ENCODE measurements around the gene DESI2.
"Not testable (repeated sequence)": the region's sequence is repeated elsewhere in the genome, so short reads cannot be mapped to it uniquely, and the experiment has no call there.

Gene DESI2

DNA sequence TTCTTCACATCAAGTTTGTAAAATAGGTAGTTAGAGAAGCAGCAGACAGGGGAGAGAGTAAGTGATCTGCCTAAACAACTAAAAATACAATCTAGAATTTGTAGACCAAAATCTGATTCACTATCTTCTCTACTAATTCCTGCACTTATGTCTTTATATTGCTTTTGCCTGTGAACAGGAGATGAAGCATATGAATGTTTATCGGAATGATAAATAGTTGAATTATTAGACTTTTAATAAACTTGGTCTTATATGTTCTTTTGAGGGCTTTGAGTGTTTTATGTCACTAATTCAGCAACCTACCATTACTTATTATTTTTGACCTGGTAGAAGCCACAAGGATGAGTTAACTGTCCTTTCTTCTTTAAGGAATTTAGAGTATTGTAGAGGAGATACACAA lies 2.3 kb downstream of the DESI2 start:
- DNase-seq: no peak

DNA sequence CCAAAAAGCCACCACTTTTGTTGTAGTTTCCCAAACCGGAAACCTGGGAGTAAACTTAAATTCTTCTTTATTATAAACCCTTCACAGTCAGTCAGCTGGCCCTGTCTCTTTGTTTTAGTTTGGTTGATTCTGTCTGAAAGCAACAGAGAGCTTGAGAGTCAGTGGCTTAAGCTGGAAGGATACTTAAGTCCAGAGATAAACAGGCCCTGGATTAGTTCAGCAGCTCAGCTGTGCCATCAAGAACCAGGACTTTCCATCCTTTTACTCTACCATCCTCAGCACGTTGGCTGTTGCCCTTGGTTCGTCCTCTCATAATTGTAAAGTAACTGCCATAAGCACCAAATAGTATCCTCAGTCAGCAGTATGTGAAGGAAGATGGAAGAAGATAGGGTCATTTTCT lies 4.5 kb downstream of the DESI2 start:
- DNase-seq: no peak

DNA sequence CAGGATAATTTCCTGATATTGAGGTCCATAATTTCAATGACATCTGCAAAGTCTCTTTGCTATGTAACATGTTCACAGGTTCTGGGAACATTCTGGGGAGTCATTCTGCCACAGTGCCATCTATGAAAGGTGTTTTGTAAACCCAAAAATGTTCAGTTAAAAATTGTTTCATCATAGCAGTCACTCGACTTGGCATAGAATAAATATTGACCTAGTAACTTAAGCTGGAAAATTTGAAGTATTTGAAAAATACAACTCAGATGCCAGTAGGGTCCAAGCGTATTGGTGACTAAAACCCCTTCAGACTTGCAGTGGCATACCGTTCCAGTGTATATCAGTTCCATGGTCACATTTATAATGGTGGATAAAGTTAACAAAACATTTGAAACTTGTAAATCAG lies 6.8 kb downstream of the DESI2 start:
- no peak for DNase-seq

DNA sequence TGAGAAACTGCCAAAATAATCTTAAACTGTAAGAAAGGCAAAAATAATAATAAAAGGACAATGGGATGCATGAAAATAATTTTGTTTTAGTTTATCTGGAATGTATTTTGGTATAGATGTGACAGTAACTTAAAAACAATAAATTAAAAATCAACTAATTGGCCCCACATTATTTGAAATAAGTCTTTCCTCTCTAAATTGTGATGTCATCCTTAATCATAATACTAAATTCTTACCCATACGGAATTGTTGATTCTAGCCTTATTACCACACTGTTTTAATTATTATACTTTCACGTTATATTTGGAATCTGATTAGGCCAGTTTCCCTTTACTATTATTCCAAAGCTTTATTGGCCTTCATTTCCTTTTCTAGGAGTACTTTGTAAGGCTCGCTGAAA lies 7.7 kb downstream of the DESI2 start:
- DNase-seq: no peak

DNA sequence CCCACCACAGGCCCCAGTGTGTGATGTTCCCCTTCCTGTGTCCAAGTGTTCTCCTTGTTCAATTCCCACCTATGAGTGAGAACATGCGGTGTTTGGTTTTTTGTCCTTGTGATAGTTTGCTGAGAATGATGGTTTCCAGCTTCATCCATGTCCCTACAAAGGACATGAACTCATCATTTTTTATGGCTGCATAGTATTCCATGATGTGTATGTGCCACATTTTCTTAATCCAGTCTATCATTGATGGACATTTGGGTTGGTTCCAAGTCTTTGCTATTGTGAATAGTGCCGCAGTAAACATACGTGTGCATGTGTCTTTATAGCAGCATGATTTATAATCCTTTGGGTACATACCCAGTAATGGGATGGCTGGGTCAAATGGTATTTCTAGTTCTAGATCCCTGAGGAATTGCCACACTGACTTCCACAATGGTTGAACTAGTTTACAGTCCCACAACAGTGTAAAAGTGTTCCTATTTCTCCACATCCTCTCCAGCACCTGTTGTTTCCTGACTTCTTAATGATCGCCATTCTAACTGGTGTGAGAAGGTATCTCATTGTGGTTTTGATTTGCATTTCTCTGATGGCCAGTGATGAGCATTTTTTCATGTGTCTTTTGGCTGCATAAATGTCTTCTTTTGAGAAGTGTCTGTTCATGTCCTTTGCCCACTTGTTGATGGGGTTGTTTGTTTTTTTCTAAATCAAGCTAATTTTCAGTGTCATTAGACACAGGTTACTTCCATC lies 8.8 kb downstream of the DESI2 start:
- DNase-seq: not testable (repeated sequence)

DNA sequence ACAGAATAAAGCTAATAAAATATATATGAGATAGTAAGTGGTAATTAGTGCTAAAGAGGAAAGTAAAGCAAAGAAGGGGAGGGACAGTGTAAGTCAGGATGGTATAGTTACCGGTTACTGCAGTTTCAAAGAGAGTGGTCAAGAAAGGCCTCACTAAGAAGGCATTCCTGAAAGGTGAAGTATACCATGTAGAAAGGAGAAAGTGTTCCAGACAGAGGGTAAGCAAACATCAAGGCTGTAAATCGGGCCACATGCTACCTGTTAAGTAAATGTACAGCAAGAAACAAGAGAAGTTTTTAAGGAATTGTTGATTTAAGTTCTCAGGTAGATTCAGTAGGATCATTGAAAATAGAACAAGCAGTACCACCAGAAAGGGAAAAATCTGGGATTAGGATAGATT lies 9.7 kb downstream of the DESI2 start:
- no peak for DNase-seq

DNA sequence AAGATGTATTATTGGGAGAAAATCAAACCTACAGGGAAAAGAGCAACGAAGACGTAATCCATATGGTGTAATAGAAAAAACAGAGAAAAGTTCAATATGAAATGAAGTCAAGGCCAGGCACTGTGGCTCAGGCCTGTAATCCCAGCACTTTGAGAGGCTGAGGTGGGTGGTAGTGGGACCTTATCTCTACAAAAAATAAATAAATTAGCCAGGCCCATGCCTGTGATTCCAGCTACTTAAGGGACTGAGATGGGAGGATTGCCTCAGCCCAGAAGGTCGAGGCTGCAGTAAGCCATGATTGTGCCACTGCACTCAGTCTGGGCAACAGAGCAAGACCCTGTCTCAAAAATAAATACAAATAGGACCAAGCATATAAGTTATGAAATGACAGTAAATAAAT lies 11.4 kb downstream of the DESI2 start:
- DNase-seq: no peak

DNA sequence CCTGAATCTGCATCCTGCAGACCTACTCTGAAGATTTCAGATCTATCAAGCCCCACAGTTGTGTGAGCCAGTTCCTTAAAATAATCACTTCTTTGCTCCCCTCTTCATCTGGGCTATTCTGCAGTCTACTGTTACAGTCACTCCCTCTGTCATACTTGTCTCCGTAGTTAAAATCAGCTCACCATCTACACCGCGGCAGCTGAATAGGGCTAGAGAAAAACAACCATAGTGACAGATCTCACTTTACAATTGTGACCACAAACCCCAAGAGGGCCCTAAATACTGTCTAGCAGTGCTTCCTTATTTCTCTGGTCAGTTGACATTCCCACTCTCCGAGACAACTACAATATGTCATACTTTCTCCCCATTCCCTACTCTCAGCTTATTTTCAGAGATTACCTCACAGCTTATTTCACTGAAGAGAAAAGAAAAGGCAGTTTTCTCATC lies 12.9 kb downstream of the DESI2 start:
- DNase-seq: no peak

DNA sequence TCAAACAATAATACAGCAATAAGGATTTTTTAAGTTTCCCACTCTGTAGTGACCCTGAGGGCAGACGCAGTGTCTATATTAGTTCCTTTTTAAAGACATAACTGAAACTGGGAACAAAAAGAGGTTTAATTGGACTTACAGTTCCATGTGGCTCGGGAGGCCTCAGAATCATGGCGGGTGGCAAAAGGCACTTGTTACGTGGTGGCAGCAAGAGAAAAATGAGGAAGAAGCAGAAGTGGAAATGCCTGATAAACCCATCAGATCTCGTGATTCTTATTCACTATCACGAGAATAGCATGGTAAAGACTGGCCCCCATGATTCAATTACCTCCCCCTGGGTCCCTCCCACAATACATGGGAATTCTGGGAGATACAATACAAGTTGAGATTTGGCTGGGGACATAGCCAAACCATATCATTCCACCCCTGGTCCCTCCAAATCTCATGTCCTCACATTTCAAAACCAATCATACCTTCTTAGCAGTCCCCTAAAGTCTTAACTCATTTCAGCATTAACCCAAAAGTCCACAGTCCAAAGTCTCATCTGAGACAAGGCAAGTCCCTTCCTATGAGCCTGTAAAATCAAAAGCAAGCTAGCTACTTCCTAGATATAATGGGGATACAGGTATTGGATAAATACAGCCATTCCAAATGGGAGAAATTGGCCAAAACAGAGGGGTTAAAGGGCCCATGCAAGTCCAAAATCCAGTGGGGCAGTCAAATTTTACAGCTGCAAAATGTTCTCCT lies 13.9 kb downstream of the DESI2 start:
- not testable (repeated sequence) for DNase-seq

DNA sequence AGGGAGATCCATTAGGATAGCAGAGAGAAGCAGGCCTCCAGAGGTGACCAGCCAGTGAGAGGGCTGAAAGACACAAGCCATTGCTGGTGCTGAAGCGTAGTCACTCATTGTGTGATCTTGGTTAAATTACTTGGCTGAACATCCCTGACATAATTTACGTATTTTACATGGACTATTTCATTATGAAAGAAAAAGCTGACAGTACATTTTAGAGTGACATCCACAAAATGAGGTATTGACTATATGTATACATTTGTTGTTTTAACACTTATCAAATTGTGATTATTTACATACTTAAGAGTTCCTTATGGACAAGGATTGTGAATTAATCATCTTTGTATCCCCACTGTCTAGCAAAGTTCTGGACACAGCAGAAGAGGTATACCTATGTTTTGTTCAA lies 14.9 kb downstream of the DESI2 start:
- DNase-seq: no peak

DNA sequence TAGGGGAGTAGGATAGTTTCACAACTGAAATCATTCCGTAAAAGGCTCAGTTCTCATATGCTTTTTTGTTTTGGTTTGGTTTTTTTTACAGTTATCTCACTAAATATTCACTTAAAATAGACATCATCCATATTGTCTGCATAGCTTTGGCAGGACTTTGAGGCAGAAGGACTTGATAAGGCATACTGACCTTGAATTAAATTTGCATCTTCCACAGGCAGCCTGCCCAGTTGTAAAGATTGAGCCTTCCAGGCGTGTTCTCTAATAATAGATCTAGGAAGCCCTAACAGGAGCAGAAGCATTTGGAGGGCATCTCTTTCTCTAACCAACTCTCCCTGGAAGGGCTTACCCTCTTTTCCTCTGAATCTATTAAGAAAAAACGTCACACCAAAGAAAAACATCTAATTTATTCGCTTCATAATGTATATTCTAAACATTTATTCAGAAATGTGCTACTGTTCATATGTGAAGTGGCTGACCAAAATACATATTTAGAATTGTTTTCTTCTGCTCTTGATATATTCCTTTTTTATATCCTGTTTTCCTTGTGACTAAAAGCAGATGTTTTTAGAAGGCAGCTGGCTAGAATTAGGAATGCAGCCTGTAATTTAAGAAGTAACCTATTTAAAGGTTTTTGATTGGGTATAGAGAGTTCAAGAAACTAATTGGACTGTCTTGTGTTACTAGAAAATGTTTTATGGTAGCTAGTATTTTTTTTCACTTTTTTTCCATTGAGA lies 20.2 kb downstream of the DESI2 start:
- DNase-seq: no peak

DNA sequence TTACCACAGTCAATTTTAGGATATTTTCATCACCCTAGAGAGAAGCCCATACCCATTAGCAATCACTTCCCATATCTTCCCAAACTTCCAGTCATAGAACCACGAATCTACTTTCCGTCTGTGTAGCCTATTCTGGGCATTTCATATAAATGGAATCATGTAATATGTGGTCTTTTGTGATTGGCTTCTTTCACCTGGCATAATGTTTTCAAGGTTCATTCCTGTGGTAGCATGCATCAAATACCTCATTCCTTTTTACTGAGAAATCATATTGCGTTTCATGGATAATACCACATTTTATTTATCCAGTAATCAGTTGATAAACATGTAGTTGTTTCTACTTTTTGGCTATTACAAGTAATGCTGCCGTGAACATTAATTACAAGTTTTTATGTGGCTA lies 21.5 kb downstream of the DESI2 start:
- no peak for DNase-seq

DNA sequence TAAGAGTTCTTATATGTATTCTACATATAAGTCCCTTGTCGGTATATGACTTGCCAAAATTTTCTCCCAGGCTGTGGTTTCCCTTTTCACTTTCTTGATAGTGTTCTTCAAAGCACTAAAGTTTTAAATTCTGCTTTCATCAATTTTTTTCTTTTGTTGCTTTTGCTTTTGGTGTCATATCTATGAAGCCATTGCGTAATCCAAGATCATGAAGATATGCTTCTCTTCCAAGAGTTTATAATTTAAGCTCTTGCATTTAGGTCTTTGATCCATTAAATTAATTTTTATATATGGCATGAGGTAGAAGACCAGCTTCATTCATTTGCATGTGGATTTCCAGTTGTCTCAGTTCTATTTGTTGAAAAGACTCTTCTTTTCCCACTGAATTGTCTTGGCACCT lies 22.2 kb downstream of the DESI2 start:
- DNase-seq: no peak

DNA sequence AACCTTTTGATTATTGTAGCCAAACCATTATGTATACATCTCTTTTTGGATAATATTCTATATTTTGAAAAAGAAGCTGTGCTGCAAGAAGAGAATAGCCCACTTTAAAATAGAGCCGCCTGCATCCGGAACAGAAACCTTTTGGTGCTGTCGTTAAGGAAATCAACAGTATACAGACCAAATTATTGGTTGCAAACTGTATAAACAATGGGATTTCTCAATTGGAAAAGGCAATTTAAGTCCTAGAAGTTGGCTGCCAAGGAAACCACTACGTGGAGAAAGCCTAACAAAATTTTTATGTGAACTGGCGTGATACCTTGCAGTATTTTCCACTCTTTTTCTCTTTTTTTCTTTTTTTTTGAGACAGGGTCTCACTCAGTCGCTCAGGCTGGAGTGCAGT lies 25.8 kb downstream of the DESI2 start:
- DNase-seq: no peak

DNA sequence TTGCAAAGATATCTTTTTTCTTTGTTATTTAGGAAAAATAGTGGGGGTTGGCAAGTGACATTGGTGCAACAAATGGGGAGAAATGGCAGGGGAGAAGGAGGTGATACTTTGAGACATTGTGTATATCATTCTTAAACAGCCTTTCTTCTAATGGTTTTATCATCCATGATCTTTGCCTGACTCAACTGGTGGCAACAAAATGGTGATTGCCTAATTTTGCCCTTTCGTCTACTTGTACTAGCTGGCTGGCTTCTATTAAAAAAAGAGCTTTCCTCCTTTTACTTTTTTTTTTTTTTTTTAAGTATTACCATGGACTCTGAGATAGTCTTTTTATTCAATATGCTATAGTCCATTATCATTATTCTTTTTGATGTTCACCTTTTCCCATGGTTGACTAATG lies 27.7 kb downstream of the DESI2 start:
- DNase-seq: no peak

DNA sequence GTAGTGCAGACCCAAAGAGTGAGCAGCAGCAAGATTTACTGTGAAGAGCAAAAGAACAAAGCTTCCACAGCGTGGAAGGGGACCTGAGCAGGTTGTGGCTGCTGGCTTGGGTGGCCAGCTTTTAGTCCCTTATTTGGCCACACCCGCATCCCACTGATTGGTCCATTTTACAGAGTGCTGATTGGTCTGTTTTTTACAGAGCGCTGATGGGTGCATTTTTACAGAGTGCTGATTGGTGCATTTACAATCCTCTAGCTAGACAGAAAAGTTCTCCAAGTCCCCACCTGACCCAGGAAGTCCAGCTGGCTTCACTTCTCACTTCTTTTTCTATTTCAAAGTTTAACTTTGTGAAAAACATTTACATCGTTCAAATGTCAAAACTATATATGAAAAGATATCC lies 29.2 kb downstream of the DESI2 start:
- DNase-seq: not testable (repeated sequence)

DNA sequence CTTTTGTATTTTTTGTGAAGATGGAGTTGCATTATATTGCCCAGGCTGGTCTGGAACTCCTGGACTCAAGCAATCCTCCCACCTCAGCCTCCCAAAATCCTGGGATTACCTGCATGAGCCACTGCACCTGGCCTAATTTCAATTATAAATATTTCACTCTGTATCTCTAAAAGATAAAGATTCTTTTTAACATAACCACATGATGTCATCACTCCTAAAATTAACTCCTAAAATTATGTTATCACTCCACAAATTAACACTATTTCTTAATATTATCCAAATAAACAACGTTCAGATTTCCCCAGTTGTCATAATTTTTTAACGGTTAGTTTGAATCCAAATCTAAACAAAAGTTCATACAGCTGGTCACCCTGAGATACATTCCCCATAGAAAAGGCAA lies 43.0 kb downstream of the DESI2 start:
- DNase-seq: no peak

DNA sequence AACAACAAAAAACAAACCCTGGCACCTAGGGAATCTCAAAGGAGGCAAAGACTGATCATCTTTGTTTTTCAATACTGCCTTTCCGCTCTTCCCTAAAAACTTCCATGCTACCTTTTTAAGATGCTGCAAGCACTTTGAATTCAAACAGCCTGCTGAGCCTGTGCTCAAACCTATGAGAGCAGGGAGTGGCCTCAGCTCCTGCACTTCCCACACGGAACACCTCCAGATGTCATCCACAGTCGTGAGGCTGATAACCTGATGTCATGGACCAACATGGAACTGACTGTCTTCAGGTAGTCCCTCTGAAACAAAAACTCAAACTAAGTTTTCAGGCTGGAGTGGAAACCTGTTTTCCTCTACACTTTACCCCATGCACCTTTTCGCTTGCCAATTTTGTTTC lies 46.8 kb downstream of the DESI2 start:
- no peak for DNase-seq

DNA sequence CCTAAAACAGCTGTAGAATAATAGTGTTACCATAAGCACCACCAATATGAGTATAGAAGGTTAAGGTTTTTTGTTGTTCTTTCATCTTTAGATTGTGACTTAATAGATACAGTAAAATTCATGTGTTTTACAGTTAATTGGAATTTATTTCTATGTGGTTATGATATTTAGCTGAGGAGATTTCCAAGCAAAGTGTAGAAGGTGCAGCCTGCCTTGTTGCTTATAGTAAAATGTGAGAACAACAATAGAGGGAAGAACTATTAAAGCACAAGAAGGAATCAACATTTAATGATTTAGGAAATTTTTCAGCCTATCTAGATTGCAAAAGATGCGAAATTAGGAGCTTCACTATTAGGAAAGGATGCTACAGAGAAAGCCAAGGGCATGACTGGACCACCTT lies 47.9 kb downstream of the DESI2 start:
- no peak for DNase-seq

DNA sequence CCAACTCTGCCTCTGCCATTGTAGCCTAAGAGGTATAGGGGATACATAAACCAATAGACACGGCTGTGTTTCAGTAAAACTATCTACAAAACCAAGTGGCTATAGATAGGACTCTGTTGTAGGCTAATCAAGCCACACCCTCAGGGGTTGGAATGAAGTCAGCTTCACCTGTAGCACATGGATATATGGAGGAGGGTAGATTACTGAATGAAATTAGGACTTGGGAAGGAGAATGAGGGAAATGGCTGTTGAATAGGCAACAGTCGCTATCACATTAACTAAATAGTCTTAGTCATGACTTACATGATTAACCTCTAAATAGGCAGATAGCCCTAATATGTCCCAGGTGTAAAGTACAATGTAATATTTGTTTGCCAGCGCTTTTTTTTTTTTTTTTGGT lies 49.7 kb downstream of the DESI2 start:
- DNase-seq: no peak

DNA sequence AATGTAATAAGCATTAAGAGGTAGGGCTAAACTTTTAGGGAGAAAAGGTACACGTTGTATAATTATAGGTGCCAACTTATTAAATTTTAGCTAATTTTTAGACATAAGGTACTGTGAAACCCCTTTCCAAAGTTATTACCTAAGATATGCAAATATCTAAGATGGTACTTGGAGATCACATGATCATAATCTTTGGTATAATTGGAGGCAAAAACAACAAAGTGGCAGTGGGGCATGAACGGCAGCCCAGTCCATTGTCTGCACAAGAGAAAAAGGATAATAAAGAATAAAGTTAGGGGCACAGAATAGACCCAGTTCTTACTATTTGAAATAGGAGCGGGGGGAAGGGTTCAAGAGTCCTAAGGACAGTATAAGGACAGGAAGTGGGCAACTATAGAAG lies 51.2 kb downstream of the DESI2 start:
- DNase-seq: no peak

DNA sequence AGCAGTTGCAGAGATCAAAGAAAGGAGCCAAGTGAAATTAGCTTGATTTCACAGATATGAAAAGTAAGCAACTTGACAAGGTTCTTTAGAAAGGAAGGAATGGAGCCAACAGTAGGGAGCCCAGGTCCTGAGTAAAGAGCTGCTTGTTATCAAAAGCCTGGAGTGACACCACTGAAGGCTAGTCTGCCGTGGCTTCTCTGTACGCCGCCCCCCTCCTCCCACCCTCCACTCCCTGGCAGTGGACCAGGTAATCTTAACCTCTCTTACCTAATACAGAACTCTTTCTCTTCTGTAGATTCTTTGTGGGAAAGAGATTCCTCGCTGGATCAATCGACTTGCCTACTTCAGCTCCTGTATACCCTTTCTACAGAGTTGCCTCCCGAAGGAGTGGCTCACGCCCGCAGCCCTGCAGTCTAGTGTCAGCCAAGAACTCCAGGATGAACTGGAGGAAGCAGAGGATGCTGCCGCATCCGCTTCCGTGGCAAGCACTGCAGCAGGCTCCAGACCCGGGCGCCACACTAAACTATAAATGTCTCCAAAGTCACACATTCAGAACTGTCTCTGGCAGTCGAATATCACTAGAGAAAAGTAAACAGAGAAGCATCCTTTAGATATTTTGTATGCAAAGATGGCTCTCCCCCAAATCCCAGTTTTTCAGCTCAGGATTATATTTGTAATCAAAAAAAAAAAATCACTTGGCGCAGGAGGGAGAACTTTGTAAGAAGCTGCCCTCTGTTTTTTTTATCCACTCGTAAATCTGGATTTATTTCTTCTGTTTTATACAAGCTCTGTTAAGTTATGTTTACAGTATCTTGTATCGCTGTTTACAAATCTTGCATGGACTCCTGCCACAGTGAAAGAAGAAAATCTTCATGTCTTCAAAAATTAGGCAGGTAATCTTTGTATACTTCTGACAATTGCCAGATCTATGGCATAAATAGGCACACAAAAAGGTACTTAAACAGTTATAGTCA lies 52.6 kb downstream of the DESI2 start:
- DNase-seq: no peak

DNA sequence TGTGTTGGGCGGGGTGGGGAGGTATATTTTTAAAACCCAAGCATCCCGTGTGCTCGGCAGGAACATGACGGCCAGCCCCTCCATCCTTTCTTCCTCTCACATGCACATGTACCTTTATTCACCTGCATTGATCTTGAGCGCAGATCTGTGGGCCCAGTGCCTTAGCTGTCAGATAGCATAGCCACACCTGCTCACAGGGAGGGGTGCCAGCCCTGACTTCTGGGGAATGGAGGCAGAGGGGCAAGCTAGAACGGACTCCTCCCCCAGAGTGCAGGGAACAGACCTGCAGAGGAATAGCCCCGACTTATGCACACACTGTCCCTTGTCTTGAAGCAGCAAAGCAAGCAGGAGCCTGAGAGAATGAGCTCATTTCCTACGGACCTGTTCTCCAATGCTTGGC lies 56.1 kb downstream of the DESI2 start:
- no peak for DNase-seq
